Sigmoid colon (tissue), 7 donors: Measurements from ENCODE around the gene OLFML1. TPM values are rescaled to one million over a fixed set of nuclear protein-coding genes. Genes with fewer than 3 reads are reported as not detected.
A peak's percentile ranks its signal among the peaks of the same experiment; 100 is the strongest.
"Not testable (repeated sequence)": the region's sequence is repeated elsewhere in the genome, so short reads cannot be mapped to it uniquely, and the experiment has no call there.

Source experiments
- DNase-seq: peaks from one replicate; pipeline ENCODE4 v3.0.0-alpha.2; 2019
- H3K27ac ChIP-seq, 4 donors: fragments of 200-600 bp; sonication (generic); one replicate each; pipeline ENCODE4 v1.5.1; 2016 to 2019; ENCODE audit warnings: mild to moderate bottlenecking in 1 of 4
- H3K27me3 ChIP-seq, 3 donors: fragments of 200-600 bp; sonication (generic); one replicate each; pipeline ENCODE4 v1.5.1; 2019; ENCODE audit warnings: mild to moderate bottlenecking in 1 of 3
- H3K36me3 ChIP-seq, 4 donors: fragments of 200-600 bp; sonication (generic); one replicate each; pipeline ENCODE4 v1.5.1; 2016 to 2019
- H3K4me1 ChIP-seq, 4 donors: fragments of 200-600 bp; sonication (generic); one replicate each; pipeline ENCODE4 v1.5.1; 2017 to 2019
- H3K4me3 ChIP-seq, 4 donors: fragments of 200-600 bp; sonication (generic); one replicate each; pipeline ENCODE4 v1.5.1; 2017 to 2019; ENCODE audit warnings: mild to moderate bottlenecking in 2 of 4, moderate library complexity in 1 of 4
- H3K9me3 ChIP-seq, 4 donors: fragments of 200-600 bp in 3 of 4; sonication (generic) in 3 of 4; one replicate each; pipeline versions ENCODE4 v1.5.1 to v1.6.1; 2013 to 2019
- CTCF ChIP-seq, 4 experiments: fragments of 450-650 bp in 3 of 4; fragments of 200-600 bp in 1 of 4; IDR thresholded peaks; one replicate each; pipeline ENCODE4 v1.5.1; 2016 to 2019; ENCODE audit warnings: antibody characterized with exemption in 4 of 4, mild to moderate bottlenecking in 3 of 4, moderate library complexity in 2 of 4
- EP300 ChIP-seq, 4 donors: sonication (generic); formaldehyde crosslinking; IDR thresholded peaks; one replicate each; pipeline ENCODE4 v1.6.1; 2017; ENCODE audit warnings: antibody characterized with exemption in 4 of 4
- POLR2A ChIP-seq, 2 donors: fragments of 450-650 bp; IDR thresholded peaks; one replicate each; pipeline ENCODE4 v1.6.1; 2016; ENCODE audit warnings: antibody characterized with exemption in 2 of 2, mild to moderate bottlenecking in 2 of 2, moderate library complexity in 2 of 2
- POLR2AphosphoS5 ChIP-seq, 4 donors: sonication (generic); formaldehyde crosslinking; IDR thresholded peaks; one replicate each; pipeline ENCODE4 v1.6.1; 2017; ENCODE audit warnings: antibody characterized with exemption in 4 of 4
- WGBS, 2 donors: extraction: QIAGEN DNeasy Blood & Tissue Kit; methylation state at CpG; one replicate each; pipeline ENCODE4 v1.1.7; 2013; 5-methylcytosine and 5-hydroxymethylcytosine counted together
- intact Hi-C: fragments of 100-400 bp; cut with DNase I; formaldehyde crosslinking; loops from one replicate; pipeline ENCODE4 v1.15.1; 2023
- polyA plus RNA-seq, 3 donors: library from polyadenylated mRNA; stranded (reverse); fragments of 200-250 nt; gene quantifications; one replicate each; pipeline ENCODE4 v1.2.3, GENCODE V29; 2013
- total RNA-seq, 4 donors: library from RNA; depleted of rRNA; stranded (reverse); fragments of >200 nt; gene quantifications; one replicate each; pipeline ENCODE4 v1.1.0, GENCODE V29; 2016
- donor health status: healthy with polysubstance abuse.
- donor health status: Bipolar disorder and iron deficiency.
- donor health status: healthy.

The OLFML1 gene
- total and polyA plus RNA-seq, 7 donors, result 1.8 to 14.7 (median 4.9) TPM; not detected in 1

- H3K27ac ChIP-seq, result peak within 1 kb of the TSS; percentile 79 to 89 (median 84)
- peak within 1 kb of the TSS; percentile 53 to 81 (median 74) for H3K4me3 ChIP-seq
- intact Hi-C loops, result loop anchor here (2.0 to 5.0 kb wide), 3 partner anchors 154 to 474 kb away; partner anchors contain the start of gene EIF3F
- peaks cover 0 to 29% (median 21%) of the 10 kb centered on the region in 4 donors for H3K4me1 ChIP-seq
- WGBS, 2 donors, result 0 to 1% methylated on average over 79 of the region's 79 CpGs
- DNase-seq, result peak; percentile 89
- no peaks in the 10 kb centered on the region for H3K36me3 ChIP-seq
- TF ChIP-seq POLR2AphosphoS5 (IDR thresholded peaks at IDR 0.05) (peak; percentile 10 to 59 (median 52)), EP300 (IDR thresholded peaks at IDR 0.05) (no peak), CTCF (IDR thresholded peaks at IDR 0.05) (peak; percentile 12 to 64 (median 56)), POLR2A (IDR thresholded peaks at IDR 0.05) (peak; percentile 33 to 40)
- no peaks in the 10 kb centered on the region for H3K27me3 ChIP-seq
- H3K9me3 ChIP-seq, result no peaks in the 10 kb centered on the region
Observed at GRCh38 chr11:7513234-7514098, 28.2 kb downstream of the OLFML1 start, which contains the start of gene PPFIBP2. Gene PPFIBP2 (plus strand): TSS chr11:7513999. CDS start chr11:7549476, 35,477 bp downstream.

GRCh38 chr11:7514099-7514591 lies 28.8 kb downstream of the OLFML1 start:
- Histone ChIP-seq H3K27me3 (no peaks in the 10 kb centered on the region), H3K9me3 (no peaks in the 10 kb centered on the region), H3K4me1 (peaks cover 0 to 29% (median 21%) of the 10 kb centered on the region in 4 donors), H3K4me3 (peak overlapping the region; percentile 53 to 81 (median 74)), H3K36me3 (no peaks in the 10 kb centered on the region), H3K27ac (peak overlapping the region; percentile 79 to 89 (median 84))
- intact Hi-C loops, result loop anchor here (5.0 kb wide), 2 partner anchors 153 to 473 kb away; partner anchors contain the start of gene EIF3F
- WGBS, 2 donors, result 1 to 3% methylated on average over 31 of the region's 31 CpGs
- no peak for TF ChIP-seq POLR2A (IDR thresholded peaks at IDR 0.05)
- TF ChIP-seq CTCF (IDR thresholded peaks at IDR 0.05), result no peak
- no peak for TF ChIP-seq POLR2AphosphoS5 (IDR thresholded peaks at IDR 0.05)
- DNase-seq, result peak; percentile 73

- no peak for TF ChIP-seq POLR2AphosphoS5 (IDR thresholded peaks at IDR 0.05)
- no peak for TF ChIP-seq EP300 (IDR thresholded peaks at IDR 0.05)
- TF ChIP-seq POLR2A (IDR thresholded peaks at IDR 0.05), result no peak
- no peak for TF ChIP-seq CTCF (IDR thresholded peaks at IDR 0.05)
- Histone ChIP-seq H3K4me1 (peaks cover 0 to 29% (median 21%) of the 10 kb centered on the region in 4 donors), H3K36me3 (no peaks in the 10 kb centered on the region), H3K4me3 (no peak overlapping the region), H3K27me3 (no peaks in the 10 kb centered on the region), H3K27ac (no peak overlapping the region), H3K9me3 (no peaks in the 10 kb centered on the region)
- intact Hi-C loops, result no loop called here
- no peak for DNase-seq
- WGBS, 2 donors, result 96 to 97% methylated on average over 1 of the region's 1 CpG
Observed at GRCh38 chr11:7515447-7515886, 30.2 kb downstream of the OLFML1 start.

- TF ChIP-seq EP300 (IDR thresholded peaks at IDR 0.05) (no peak), POLR2AphosphoS5 (IDR thresholded peaks at IDR 0.05) (no peak), CTCF (IDR thresholded peaks at IDR 0.05) (no peak), POLR2A (IDR thresholded peaks at IDR 0.05) (no peak)
- Histone ChIP-seq H3K4me3 (no peak overlapping the region), H3K36me3 (no peaks in the 10 kb centered on the region), H3K9me3 (no peaks in the 10 kb centered on the region), H3K27ac (no peak overlapping the region), H3K4me1 (peaks cover 0 to 25% (median 21%) of the 10 kb centered on the region in 4 donors), H3K27me3 (no peaks in the 10 kb centered on the region)
- DNase-seq, result no peak
- intact Hi-C loops, result no loop called here
- 89 to 90% methylated on average over 12 of the region's 12 CpGs for WGBS, 2 donors
Observed at GRCh38 chr11:7516475-7516874, 31.2 kb downstream of the OLFML1 start.

- intact Hi-C loops, H3K27ac ChIP-seq: not testable (repeated sequence)
- WGBS, 2 donors, result 97% methylated on average over 13 of the region's 13 CpGs
Observed at GRCh38 chr11:7517743-7518142, 32.4 kb downstream of the OLFML1 start.

More at GRCh38 chr11:7517743-7518142, 32.4 kb downstream of the OLFML1 start:
- not testable (repeated sequence) for H3K4me3 ChIP-seq, H3K9me3 ChIP-seq, H3K36me3 ChIP-seq, DNase-seq, H3K27me3 ChIP-seq
- peaks cover 0 to 17% (median 9%) of the 10 kb centered on the region in 4 donors for H3K4me1 ChIP-seq
